K562 (cell line): ENCODE results near the gene HELZ. TPM values are rescaled to one million over a fixed set of nuclear protein-coding genes. Genes with fewer than 3 reads are reported as not detected.

Experiments
- ARID2 ChIP-seq: fragments of 450-650 bp; IDR thresholded peaks from 2 replicates; pipeline ENCODE4 v1.6.1; 2017; ENCODE audit warnings: antibody characterized with exemption, mild to moderate bottlenecking
- BRCA1 ChIP-seq, 2 experiments: fragments of 450-650 bp in 1 of 2; sonication (generic) in 1 of 2; formaldehyde crosslinking in 1 of 2; IDR thresholded peaks; 2 replicates each; pipeline versions ENCODE4 v1.5.0 to v1.6.1; 2017 to 2020; ENCODE audit warnings: mild to moderate bottlenecking in 1 of 2, missing genetic modification reagents in 1 of 2
- DACH1 ChIP-seq: fragments of 450-650 bp; IDR thresholded peaks from 2 replicates; pipeline ENCODE4 v1.6.1; 2018; ENCODE audit not compliant: partially characterized antibody
- POLR2G ChIP-seq: fragments of 200-400 bp; formaldehyde crosslinking; IDR thresholded peaks from 2 replicates; pipeline ENCODE4 v1.6.1; 2017; ENCODE audit warnings: low read depth, mild to moderate bottlenecking, antibody characterized with exemption, low read length, moderate library complexity
- PYGO2 ChIP-seq: fragments of 450-650 bp; IDR thresholded peaks from 2 replicates; pipeline ENCODE4 v1.6.1; 2016; ENCODE audit warnings: mild to moderate bottlenecking, missing genetic modification characterization, moderate library complexity, missing compliant biosample characterization
- TCF3 ChIP-seq: sonication (generic); formaldehyde crosslinking; IDR thresholded peaks from 2 replicates; pipeline ENCODE4 v1.4.0; 2020; ENCODE audit warnings: mild to moderate bottlenecking, missing genetic modification reagents
- TCF7L2 ChIP-seq: fragments of 150-350 bp; IDR thresholded peaks from 2 replicates; pipeline ENCODE4 v1.6.1; 2016; ENCODE audit warnings: low read depth, mild to moderate bottlenecking, low read length, moderate library complexity
- UBTF ChIP-seq, 2 experiments: IDR thresholded peaks; 2 replicates each; pipeline ENCODE4 v1.6.1; 2012; ENCODE audit warnings: improper control_type of control experiment in 2 of 2, low read depth in 2 of 2, low read length in 2 of 2, borderline replicate concordance in 1 of 2
- ZMIZ1 ChIP-seq, 2 experiments: fragments of 150-350 bp in 1 of 2; IDR thresholded peaks; 2 replicates each; pipeline ENCODE4 v1.6.1; 2012 to 2016; ENCODE audit warnings: low read depth in 2 of 2, low read length in 2 of 2, mild to moderate bottlenecking in 1 of 2, moderate library complexity in 1 of 2
- ZNF146 ChIP-seq: IDR thresholded peaks from one replicate; pipeline ENCODE4 v1.6.1; 2018; ENCODE audit warnings: missing compliant biosample characterization; ENCODE audit not compliant: unreplicated experiment
- ZNF431 ChIP-seq: sonication (generic); formaldehyde crosslinking; IDR thresholded peaks from 2 replicates; pipeline ENCODE4 v1.8.0; 2022; ENCODE audit warnings: mild to moderate bottlenecking, missing genetic modification reagents
- ZNF507 ChIP-seq: conservative IDR thresholded peaks from 2 replicates; pipeline ENCODE4 v1.6.1; 2017; ENCODE audit warnings: missing genetic modification characterization, missing compliant biosample characterization
- ZNF699 ChIP-seq: fragments of 250-450 bp; sonication (Bioruptor Pico); IDR thresholded peaks from 2 replicates; pipeline ENCODE4 v1.8.0; 2021; ENCODE audit warnings: mild to moderate bottlenecking, moderate library complexity; ENCODE audit not compliant: insufficient replicate concordance
- ZNF77 ChIP-seq: fragments of 250-450 bp; sonication (Bioruptor Pico); IDR thresholded peaks from 2 replicates; pipeline ENCODE4 v1.5.0; 2020
- polyA plus RNA-seq, 8 experiments: library from polyadenylated mRNA; depleted of rRNA in 4 of 8; stranded (reverse) in 5 of 8; unstranded in 3 of 8; fragments of >200 nt; fragmentation: Nextera tagmentation in 2 of 8; fragmentation: Illumina TruSeq in 1 of 8; extraction: Ambion mirVana in 2 of 8; extraction: Trizol in 1 of 8; gene quantifications; 2 replicates each; pipeline versions ENCODE4 v1.2.1 to v1.2.3, GENCODE V29; 2011 to 2014; ENCODE audit warnings: inconsistent platforms in 1 of 8, missing spikeins in 1 of 8
- total RNA-seq, 7 experiments: library from RNA; depleted of rRNA in 6 of 7; stranded (reverse); fragments of >200 nt in 6 of 7; fragmentation: Illumina TruSeq in 2 of 7; extraction: Trizol in 2 of 7; gene quantifications; 2 replicates each; pipeline versions ENCODE4 v1.2.1 to v1.2.3, GENCODE V29; 2011 to 2021; ENCODE audit warnings: low replicate concordance in 1 of 7
- TF ChIP-seq, protein P1 (sequence below), 2 experiments: IDR thresholded peaks in 1 of 2; conservative IDR thresholded peaks in 1 of 2; 2 replicates each; pipeline ENCODE4 v1.6.1; 2016; ENCODE audit warnings: low read depth in 2 of 2, mild to moderate bottlenecking in 1 of 2, missing compliant biosample characterization in 1 of 2, missing genetic modification characterization in 1 of 2, moderate library complexity in 1 of 2

HELZ gene
- total and polyA plus RNA-seq, 9 of the 15 experiments (the other 6 are each of a cell fraction or from before 2014, with no cell fraction given): 5.2 to 39.8 (median 17.3) TPM

- TF ChIP-seq UBTF (IDR thresholded peaks at IDR 0.05; ENCODE audit: borderline replicate concordance in 1 of 2, low read depth in 2 of 2, low read length in 2 of 2): no peak
- no peak for TF ChIP-seq ZMIZ1 (IDR thresholded peaks at IDR 0.05; ENCODE audit: low read depth in 2 of 2, low read length in 2 of 2)
- TF ChIP-seq, protein P1, sequence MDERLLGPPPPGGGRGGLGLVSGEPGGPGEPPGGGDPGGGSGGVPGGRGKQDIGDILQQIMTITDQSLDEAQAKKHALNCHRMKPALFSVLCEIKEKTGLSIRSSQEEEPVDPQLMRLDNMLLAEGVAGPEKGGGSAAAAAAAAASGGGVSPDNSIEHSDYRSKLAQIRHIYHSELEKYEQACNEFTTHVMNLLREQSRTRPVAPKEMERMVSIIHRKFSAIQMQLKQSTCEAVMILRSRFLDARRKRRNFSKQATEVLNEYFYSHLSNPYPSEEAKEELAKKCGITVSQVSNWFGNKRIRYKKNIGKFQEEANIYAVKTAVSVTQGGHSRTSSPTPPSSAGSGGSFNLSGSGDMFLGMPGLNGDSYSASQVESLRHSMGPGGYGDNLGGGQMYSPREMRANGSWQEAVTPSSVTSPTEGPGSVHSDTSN (CRISPR knock-in tag; IDR thresholded peaks at IDR 0.05; ENCODE audit: low read depth): peak; percentile 53; the same call in 1 of the 2 replicates
- TF ChIP-seq, protein P1 (tag; conservative IDR thresholded peaks at IDR 0.05; ENCODE audit: low read depth): peak; percentile 91
- TF ChIP-seq TCF3 (CRISPR knock-in tag): peak; percentile 58
- TF ChIP-seq POLR2G: no peak
- TF ChIP-seq ZNF77 (CRISPR knock-in tag): no peak
- TF ChIP-seq ZNF507 (tag): no peak
- no peak for TF ChIP-seq TCF7L2
- TF ChIP-seq ZNF146: no peak
- no peak for TF ChIP-seq PYGO2 (tag)
- peak; percentile 93 for TF ChIP-seq DACH1
- no peak for TF ChIP-seq ZNF431
- TF ChIP-seq ZNF699 (CRISPR knock-in tag): no peak
- TF ChIP-seq ARID2: no peak
- TF ChIP-seq BRCA1 (IDR thresholded peaks at IDR 0.05): no peak
- TF ChIP-seq BRCA1 (CRISPR knock-in tag; IDR thresholded peaks at IDR 0.05): no peak
Measured at GRCh38 chr17:67157732-67158639, 87.0 kb downstream of the HELZ start (continued).
